Measurements from ENCODE around the gene TMEFF1. TPM values are rescaled to one million over a fixed set of nuclear protein-coding genes. Genes with fewer than 3 reads are reported as not detected.

Gene TMEFF1
- total RNA-seq, 4 donors from 2014 or later, result 0.10 to 1.1 (median 0.81) TPM; not detected in 1

- no peak for ATAC-seq
- WGBS, 2 donors (ENCODE audit: low coverage in 1 of 2), result 60 to 83% methylated on average over 2 of the region's 2 CpGs
- H3K36me3 ChIP-seq, result peaks cover 0 to under 1% of the 10 kb centered on the region in 2 donors
These were observed 13.0 kb upstream of the TMEFF1 start for GRCh38 chr9:100459963-100460362.

GRCh38 chr9:100465274-100465673 lies 7.7 kb upstream of the TMEFF1 start:
- H3K36me3 ChIP-seq, result no peaks in the 10 kb centered on the region

More at GRCh38 chr9:100459963-100460362, 13.0 kb upstream of the TMEFF1 start:
- Histone ChIP-seq H3K27ac (no peak overlapping the region), H3K4me1 (peaks cover 0 to 10% (median 0%) of the 10 kb centered on the region in 3 donors), H3K9me3 (no peaks in the 10 kb centered on the region), H3K4me3 (no peak overlapping the region), H3K27me3 (no peaks in the 10 kb centered on the region)
- TF ChIP-seq CTCF (IDR thresholded peaks at IDR 0.05) (no peak), POLR2A (IDR thresholded peaks at IDR 0.05) (no peak)

GRCh38 chr9:100465761-100466160 lies 7.2 kb upstream of the TMEFF1 start:
- 100% methylated on average over 1 of the region's 1 CpG; no CpG with 5 or more reads in 1 of the 2 donors for WGBS, 2 donors (ENCODE audit: low coverage in 1 of 2)

More at GRCh38 chr9:100465274-100465673, 7.7 kb upstream of the TMEFF1 start:
- Histone ChIP-seq H3K4me1 (peaks cover 0 to 11% (median 0%) of the 10 kb centered on the region in 3 donors), H3K9me3 (no peaks in the 10 kb centered on the region), H3K27me3 (no peaks in the 10 kb centered on the region), H3K27ac (no peak overlapping the region), H3K4me3 (no peak overlapping the region)
- no peak for TF ChIP-seq EP300 (IDR thresholded peaks at IDR 0.05)
- TF ChIP-seq POLR2AphosphoS5 (IDR thresholded peaks at IDR 0.05), result no peak
- no peak for TF ChIP-seq POLR2A (IDR thresholded peaks at IDR 0.05)
- TF ChIP-seq CTCF (IDR thresholded peaks at IDR 0.05), result no peak
- WGBS, 2 donors (ENCODE audit: low coverage in 1 of 2), result 85 to 100% methylated on average over 1 to 2 of the region's 2 CpGs
- no peak for ATAC-seq

GRCh38 chr9:100466171-100466828 lies 6.6 kb upstream of the TMEFF1 start:
- 94 to 100% methylated on average over 1 to 2 of the region's 2 CpGs for WGBS, 2 donors (ENCODE audit: low coverage in 1 of 2)
- Histone ChIP-seq H3K36me3 (no peaks in the 10 kb centered on the region), H3K4me1 (peaks cover 0 to 11% (median 0%) of the 10 kb centered on the region in 3 donors), H3K27ac (no peak overlapping the region), H3K9me3 (no peaks in the 10 kb centered on the region), H3K27me3 (no peaks in the 10 kb centered on the region), H3K4me3 (no peak overlapping the region)
- TF ChIP-seq EP300 (IDR thresholded peaks at IDR 0.05) (no peak), CTCF (IDR thresholded peaks at IDR 0.05) (no peak), POLR2A (IDR thresholded peaks at IDR 0.05) (no peak), POLR2AphosphoS5 (IDR thresholded peaks at IDR 0.05) (no peak)
- ATAC-seq, result no peak

More at GRCh38 chr9:100465761-100466160, 7.2 kb upstream of the TMEFF1 start:
- ATAC-seq, result no peak
- Histone ChIP-seq H3K9me3 (no peaks in the 10 kb centered on the region), H3K4me1 (peaks cover 0 to 11% (median 0%) of the 10 kb centered on the region in 3 donors), H3K27me3 (no peaks in the 10 kb centered on the region), H3K4me3 (no peak overlapping the region), H3K36me3 (no peaks in the 10 kb centered on the region), H3K27ac (no peak overlapping the region)
- TF ChIP-seq POLR2AphosphoS5 (IDR thresholded peaks at IDR 0.05) (no peak), EP300 (IDR thresholded peaks at IDR 0.05) (no peak)

- H3K9me3 ChIP-seq, result no peaks in the 10 kb centered on the region
- 91 to 94% methylated on average over 1 of the region's 1 CpG for WGBS, 2 donors (ENCODE audit: low coverage in 1 of 2)
- H3K36me3 ChIP-seq, result no peaks in the 10 kb centered on the region
- H3K4me3 ChIP-seq, result no peak overlapping the region
- TF ChIP-seq EP300 (IDR thresholded peaks at IDR 0.05), result no peak
- no peak for TF ChIP-seq POLR2A (IDR thresholded peaks at IDR 0.05)
- no peak for TF ChIP-seq CTCF (IDR thresholded peaks at IDR 0.05)
- no peak for TF ChIP-seq POLR2AphosphoS5 (IDR thresholded peaks at IDR 0.05)
- H3K27me3 ChIP-seq, result no peaks in the 10 kb centered on the region
- peaks cover 0 to 11% (median 0%) of the 10 kb centered on the region in 3 donors for H3K4me1 ChIP-seq
- H3K27ac ChIP-seq, result no peak overlapping the region
- ATAC-seq, result no peak
These were observed 6.1 kb upstream of the TMEFF1 start for GRCh38 chr9:100466829-100467221.

Measured in gastroesophageal sphincter (tissue), 4 donors.